HG02759 (cell line): ENCODE measurements around the gene CRIM1.

Experiments
- ATAC-seq: cut with Tn5 transposase; IDR thresholded peaks from one replicate; pipeline ENCODE4 v1.9.1; 2021; ENCODE audit warnings: mild to moderate bottlenecking, moderate library complexity; ENCODE audit not compliant: unreplicated experiment

Gene CRIM1

DNA sequence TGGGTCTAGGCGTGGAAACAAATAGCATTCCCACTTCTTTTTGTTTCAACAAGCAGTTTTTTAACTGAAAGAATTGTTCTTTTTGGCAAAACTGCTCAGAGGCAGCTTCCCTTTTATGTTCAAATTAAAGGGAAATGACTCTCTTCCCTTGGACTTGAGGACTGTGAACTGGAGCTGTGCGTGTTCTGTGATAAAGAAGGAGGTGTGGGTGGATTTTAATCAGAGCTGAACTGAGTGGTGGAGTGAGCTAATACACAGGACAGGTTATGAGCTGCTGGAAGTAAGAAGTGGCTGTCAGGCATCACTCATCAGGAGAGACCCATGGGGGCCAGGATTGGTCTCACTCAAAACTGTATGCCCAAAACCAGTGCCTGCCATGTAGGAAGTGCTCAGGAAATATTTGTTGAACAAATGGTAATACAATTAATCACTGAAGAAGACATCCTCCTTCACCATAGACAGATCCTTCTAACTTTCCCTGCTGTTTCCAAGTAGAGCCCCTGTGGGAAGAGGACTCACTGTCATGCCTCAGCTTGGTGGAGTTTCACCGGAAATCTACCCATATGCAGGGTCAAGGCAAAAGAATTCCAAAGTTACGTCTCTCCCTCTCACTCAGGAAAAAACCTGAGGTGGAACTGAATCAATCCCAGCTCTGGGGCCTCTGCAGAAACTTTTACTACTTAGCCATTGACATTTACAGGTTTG lies 186.5 kb downstream of the CRIM1 start:
- ATAC-seq: no peak

DNA sequence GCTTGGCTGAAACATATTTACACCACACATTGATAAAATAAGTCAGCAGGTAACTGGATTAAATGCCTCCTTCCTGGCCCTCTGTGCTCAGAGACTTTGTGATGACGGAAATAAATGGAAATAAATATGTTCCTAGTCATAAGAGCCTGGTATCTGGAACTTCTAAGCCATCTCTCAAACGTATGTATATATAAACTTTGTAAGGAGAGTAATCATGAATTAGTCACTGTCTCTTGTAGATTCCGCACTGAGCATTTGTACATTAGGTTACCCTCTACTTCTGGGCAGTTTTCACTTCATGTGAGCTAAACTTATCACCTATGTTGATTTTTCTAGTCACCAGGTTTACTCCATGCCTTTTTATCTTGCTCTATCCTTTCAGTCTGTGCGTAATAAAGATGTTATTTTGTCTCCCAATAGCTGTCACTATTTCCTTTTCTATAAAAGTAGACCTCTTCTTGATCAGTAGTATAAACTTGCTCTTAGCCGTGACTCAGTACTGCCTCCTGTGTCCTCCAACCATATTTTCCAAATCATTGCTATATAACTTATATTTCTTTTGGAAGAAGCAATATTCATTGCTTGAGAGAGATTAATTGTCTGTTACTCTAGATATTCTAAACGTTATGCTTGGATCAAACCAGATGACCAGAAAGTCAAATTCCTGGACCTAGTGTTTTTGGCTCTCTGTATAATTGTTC lies 189.2 kb downstream of the CRIM1 start:
- no peak for ATAC-seq

DNA sequence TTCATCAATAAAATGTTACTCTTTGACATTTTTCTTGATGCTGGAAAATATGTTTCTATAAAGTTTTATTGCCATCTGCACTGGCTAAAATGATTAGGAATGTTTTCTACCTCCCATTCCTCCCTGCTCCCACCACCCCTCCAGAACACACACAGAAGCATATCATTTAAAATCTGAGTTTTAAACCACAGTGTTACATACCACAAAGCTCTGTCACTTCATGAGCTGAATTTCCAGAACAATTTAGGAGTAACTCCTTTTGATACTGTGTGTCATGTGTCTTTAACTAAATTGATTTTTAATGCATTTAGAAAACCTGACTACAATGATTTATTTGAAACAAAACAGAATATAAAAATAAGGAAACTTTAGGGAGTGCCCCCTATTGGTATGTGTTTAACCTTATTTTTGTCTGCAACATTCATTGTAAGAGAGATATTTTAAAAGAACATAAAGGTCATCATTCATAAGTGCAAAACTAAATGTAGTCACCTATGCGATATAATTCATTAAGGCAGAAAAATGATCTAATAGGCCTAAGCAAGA lies 190.4 kb downstream of the CRIM1 start:
- no peak for ATAC-seq

DNA sequence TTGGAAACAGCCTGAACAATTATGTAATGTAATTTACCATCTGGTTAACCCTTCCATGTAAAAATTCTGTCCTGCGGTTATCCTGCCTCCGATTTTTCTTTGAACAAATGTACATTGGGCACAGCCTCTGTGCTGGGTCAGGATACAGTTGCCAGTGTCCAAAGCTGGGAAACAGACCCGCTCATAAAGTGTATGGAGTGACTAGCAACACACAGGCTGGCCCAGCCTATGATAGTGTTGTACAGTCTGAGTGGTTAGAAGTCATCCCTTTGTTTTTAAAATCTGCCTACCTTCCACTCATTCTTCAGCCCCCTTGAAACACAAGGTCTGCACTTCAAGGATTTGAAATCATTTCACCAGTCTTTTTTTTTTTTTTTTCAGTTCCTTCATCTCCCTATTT lies 192.3 kb downstream of the CRIM1 start:
- no peak for ATAC-seq

DNA sequence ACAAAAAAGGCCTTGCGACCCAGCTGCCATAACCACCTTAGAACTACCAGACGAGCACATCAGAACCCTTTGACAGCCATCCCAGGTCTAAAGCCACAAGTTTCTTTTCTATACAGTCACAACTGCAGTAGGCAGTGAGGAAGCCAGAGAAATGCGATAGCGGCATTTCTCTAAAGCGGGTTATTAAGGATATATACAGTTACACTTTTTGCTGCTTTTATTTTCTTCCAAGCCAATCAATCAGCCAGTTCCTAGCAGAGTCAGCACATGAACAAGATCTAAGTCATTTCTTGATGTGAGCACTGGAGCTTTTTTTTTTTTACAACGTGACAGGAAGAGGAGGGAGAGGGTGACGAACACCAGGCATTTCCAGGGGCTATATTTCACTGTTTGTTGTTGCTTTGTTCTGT lies 193.6 kb downstream of the CRIM1 start:
- no peak for ATAC-seq

DNA sequence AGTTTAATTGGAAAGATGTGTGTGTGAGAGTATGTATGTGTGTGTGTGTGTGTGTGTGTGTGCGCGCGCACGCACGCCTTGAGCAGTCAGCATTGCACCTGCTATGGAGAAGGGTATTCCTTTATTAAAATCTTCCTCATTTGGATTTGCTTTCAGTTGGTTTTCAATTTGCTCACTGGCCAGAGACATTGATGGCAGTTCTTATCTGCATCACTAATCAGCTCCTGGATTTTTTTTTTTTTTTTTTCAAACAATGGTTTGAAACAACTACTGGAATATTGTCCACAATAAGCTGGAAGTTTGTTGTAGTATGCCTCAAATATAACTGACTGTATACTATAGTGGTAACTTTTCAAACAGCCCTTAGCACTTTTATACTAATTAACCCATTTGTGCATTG lies 194.4 kb downstream of the CRIM1 start:
- no peak for ATAC-seq

DNA sequence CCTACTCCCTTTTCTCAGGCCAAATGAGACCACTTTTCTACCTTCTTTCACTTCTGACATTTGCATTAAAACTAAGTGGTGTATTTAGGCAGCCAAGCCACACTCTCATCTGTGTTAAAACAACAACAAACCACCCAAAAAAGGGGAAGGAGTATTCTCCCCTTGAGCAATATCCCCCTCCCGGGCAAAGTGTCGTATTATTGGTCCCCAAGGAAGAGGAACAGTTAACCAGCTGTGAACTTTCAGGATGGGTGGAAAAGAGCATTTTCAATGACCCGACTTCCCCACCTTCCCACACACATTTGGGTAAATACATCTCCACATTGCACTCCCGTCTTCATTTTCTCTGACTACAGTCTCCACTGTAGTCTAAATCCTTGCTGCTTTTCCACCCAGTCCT lies 198.1 kb downstream of the CRIM1 start:
- no peak for ATAC-seq

DNA sequence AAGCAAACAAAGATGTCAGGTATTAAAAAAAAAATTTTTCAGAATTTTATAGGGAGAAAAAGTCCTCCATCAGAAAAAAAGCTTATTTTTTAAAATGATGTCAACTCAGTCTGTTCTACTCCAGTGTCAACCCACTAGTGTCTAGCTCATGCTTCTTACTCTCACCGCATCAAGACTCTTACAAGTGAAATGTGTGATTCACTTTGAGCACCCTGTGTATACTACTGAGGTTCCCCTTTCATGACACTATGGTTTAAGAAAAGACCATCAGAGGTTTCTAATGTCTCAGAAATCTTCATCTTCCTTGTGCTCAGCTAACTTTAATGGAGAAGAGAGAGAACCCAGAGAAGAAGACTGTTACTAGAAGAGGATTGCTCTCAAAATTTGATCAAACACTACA lies 199.0 kb downstream of the CRIM1 start:
- ATAC-seq: no peak

DNA sequence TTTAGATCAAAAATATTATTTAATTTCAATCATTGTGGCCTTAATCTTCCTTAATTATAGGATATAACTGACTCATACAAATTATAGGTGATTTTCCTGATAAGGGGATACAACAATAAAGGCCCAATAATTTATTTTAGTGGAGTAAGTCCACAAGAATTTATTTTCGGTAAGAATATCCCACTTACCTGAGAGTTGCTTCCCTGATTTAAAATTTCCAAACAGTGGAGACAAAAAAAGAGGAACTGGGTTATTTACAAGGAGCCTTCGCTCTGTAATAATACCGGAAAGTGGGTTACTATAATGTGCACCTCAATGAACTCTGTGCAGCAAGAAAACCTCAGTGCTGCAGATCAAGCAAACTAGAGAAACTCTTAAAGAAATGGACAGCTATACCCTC lies 200.2 kb downstream of the CRIM1 start:
- no peak for ATAC-seq

DNA sequence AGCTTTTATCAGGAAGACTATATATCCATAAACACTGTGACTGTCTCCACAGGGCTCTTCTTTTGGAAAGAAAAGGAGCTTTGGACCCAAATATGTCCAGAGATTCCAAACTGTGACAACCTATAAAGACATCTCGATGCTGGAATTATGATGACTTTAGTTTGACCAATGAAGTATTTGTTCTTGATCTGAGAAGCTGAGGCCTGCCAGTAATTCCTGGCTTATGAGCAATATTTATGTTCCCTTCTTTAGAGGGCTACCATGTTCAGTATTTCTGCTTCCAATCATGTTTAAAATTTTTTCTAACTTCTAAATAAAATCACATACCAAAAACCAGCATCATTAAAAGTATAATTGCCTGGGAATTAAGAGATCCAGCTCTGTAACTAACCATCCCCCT lies 201.3 kb downstream of the CRIM1 start:
- ATAC-seq: no peak

DNA sequence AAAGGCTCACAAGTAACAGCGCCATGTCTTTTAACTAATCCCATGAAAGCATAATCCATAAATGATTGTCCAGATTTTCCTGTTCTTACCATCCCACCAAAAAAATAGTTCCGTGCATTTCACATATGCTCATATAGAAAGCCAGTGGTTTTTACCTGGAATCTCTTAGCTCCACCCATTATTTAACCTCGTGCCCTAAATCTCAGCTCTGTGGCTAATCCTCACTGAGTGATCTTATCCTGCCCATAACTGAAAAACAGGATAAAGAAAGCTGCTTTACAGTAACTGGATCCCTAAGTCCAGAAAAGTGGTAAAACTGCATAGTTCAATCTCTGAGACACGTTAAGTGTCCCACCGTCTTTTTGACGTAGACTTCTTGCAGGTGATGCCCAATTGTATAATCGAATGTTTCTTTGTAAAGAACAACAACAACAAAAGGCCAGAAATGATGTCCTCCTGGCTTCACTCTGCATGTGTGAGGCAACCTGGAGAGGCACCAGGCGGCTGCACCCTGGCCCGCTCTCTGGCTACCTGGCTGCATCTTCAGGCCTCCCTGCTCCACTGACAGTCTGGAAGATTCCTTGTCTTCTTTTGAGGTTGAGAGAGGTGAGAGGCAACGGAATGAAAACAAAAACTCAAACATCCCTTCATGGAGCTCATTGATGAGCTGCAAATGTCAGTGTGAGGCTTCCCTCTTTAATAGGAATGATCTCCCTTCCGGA lies 203.8 kb downstream of the CRIM1 start:
- no peak for ATAC-seq

DNA sequence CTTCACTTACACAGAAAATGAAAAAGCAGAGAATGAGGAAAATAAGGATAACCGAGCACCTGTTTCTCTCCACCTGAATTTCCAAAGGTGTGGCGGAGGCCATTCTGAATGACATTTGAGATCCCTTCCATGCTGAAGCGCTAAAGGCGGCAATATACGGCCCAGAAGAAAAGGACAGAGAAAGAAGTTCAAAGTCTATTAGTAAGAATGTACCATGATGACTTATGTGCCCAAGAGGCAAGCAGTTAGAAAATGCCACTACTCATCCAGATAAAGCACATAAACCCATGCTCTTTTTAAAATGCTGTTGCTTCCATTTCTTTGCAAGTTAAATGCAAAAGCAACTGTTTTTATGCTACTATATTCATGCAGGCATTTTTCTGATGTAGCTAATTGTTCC lies 205.1 kb downstream of the CRIM1 start:
- no peak for ATAC-seq

DNA sequence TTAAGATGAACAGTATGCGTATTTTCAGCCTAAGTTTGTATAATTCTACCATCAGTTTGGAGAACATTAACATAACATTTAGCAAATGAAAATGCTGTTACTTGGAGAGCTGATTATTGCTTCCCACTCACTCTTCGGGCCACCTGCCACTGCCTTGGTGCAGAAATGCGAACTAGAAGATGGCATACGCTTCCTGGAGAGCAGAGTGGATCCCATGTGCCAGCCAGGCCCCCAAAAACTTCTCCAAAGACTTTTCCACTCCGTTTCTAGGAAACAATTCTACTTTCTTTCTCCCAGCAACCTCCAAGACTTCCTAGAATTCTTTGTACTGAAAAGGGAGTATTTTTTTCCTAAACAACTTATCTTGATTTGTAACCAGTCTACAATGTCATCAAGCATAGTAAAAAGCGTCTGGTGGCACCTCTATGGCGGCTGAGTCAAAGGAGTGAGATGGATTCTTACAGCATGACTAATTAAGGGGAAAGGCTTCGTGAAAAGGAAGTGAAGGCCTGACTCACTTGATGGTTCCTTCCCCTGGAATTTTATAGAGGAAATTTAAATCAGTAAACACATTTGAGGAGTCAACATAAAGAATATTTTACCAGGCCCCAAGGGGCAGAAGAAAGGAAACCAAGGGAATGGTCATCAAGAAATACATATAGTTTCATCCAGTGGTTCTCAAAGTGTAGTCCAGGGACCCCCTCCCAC lies 205.8 kb downstream of the CRIM1 start:
- no peak for ATAC-seq

DNA sequence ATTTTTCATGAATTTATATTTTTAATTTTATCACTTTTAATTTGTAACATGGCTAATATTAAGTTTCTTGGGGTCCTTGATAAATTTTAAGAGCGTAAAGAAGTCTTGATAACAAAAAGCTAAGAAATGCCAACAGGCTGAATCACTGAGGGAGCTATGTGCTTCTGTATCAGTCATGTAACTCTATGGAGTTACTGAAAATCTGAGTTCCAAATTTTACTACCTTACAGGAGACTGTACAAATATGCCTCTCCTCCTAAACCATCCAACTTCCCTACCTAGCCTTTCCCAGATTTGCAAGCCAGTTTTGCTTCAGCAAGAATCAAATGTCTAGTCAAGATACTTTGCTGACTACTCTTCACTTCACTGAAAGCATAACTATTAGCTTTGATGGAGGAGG lies 206.7 kb downstream of the CRIM1 start:
- ATAC-seq: no peak

DNA sequence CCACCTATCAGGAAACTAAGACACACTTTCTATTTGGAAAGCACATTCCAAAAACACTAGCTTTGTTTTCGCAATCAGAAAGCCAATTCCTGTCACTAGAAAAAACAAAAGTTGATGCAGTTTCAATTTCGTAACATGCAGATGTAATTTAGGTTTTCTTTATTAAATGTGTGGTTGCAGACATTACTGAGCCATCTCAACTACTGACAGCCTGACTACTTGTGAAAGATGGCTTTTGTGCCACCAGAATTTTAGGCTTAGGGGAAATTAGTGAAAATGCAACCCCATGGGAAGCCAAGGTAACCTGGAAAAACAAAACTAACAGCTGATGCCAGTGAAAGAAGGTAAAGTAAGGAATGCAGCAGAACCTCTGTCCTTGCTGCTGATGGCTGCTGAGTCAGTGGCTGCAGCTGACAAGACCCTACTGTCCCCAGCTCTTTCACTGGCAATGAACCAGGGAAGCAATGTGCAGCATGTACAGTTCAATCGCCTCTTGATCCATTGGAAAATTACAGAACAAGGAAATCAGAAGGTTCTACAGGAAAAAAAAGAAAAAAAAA lies 207.5 kb downstream of the CRIM1 start:
- no peak for ATAC-seq

DNA sequence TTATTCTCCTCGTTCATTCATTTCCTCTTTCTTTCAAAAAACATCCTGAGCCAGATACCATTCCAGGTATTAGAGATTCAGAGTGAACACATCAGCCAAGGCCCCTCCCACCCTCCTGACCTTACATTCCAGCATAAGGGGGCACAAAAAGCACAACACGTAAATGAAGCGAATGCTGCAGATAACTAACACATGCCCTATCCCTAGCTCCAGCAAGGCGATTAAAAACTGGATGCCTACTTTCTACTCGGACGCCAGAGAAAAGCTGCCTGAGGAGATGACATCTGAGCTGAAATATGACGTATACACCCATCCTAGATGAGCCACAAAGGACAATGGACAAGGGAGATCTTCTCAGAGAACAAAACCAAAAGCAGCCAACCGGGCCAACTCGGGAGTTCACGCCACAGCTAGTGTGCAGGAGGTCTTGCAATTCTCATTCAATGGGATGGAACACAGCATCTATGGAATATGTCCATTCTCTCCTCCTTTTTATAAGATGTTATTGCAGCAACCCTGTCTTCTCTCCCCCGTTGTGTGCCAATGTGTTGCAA lies 208.9 kb downstream of the CRIM1 start:
- no peak for ATAC-seq

DNA sequence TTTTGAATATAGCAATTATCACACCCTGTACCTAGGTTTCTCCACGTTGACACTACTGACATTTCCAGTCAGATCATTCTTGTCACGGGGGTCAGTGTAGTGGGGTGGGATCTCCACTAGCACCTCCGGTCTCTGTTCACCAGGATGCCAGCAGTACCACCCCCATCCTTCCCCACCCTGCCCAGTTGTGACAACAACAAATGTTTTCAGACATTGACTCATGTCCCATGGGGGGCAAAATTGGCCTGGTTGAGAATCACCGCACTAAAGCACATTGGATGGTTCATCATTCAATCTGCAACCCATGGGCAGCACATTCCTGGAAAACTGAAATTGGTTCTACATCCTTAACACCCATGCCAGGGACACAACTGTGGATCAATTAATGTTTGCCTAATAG lies 210.1 kb downstream of the CRIM1 start:
- ATAC-seq: no peak

DNA sequence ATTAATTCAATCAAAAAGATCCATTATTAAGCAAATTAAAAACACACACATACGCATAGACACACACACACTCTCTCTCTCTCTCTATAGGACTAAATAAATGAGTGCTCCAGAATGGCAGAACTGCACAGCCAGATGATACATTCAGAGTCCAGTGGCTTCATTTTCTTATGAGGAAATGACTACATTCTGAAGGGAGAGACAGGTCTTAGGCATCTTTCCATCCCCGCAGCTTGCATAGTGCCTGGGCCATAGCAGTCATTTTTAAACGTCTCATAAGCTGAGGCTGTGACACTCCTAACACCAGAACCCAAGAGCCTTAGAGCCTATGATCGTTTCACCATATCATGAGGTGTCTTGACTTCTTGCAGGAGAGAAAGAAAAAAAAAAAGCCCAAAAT lies 211.3 kb downstream of the CRIM1 start:
- ATAC-seq: no peak

DNA sequence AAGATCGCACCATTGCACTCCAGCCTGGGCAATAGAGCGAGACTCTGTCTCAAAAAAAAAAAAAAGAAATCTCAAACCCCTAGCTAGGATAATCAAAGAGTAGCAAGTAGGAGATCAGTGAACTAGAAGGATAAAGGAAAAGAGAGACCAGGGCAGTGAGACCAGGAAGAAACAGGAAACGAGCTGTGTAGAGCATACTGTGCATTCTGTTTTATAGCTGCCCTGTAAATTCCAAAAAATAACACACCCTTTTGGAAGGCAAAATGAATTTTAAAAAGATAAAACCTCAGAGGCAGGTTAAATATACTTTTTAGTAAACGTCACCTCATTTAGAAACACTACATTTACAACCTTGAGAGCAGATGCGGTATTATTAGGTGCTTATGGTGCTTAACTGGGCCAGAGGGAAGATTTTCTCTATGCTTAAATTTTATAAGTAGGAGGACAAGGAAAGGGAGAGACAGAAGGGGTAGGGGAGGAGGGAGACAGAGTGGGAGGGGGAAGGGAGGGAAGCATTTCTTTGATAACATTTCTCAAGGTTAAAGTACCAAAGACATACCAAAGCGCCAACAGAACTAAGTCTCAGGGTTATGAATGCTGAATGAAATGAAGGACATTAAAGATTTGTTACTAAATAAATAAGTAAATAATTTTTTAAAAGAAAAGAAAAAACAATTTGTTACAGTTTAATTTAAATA lies 212.3 kb downstream of the CRIM1 start:
- ATAC-seq: no peak
